ENCODE data around the gene CASP5. TPM values are rescaled to one million over a fixed set of nuclear protein-coding genes. Genes with fewer than 3 reads are reported as not detected.

CASP5 gene
- polyA plus RNA-seq, 3 donors, result 2.3 to 6.4 (median 4.4) TPM

- DNase-seq, result no peak
- Mint-ChIP-seq H3K4me1 (peaks cover 50% of the 10 kb centered on the region), H3K36me3 (peaks cover 48 to 56% of the 10 kb centered on the region in 2 donors), H3K27me3 (ENCODE audit: low read depth in 3 of 3) (no peaks in the 10 kb centered on the region), H3K4me3 (no peak overlapping the region), H3K27ac (peak overlapping the region in 4 of 7 donors; percentile 35 to 62 (median 52)), H3K9me3 (peaks cover 0 to 6% (median 4%) of the 10 kb centered on the region in 7 donors)
- H3K27ac ChIP-seq (ENCODE audit: low read depth in 1 of 2, low read length in 2 of 2), result peak overlapping the region in 1 of 2 donors; percentile 49
- peaks cover 31% of the 10 kb centered on the region for H4K20me1 ChIP-seq (ENCODE audit: insufficient read depth, low read length)
- peaks cover 49 to 53% of the 10 kb centered on the region in 2 donors for H3K36me3 ChIP-seq (replicated peaks in 1 of 2; ENCODE audit: control insufficient read depth in 1 of 2, insufficient read depth in 2 of 2, low read length in 2 of 2)
- TF ChIP-seq, protein P1, sequence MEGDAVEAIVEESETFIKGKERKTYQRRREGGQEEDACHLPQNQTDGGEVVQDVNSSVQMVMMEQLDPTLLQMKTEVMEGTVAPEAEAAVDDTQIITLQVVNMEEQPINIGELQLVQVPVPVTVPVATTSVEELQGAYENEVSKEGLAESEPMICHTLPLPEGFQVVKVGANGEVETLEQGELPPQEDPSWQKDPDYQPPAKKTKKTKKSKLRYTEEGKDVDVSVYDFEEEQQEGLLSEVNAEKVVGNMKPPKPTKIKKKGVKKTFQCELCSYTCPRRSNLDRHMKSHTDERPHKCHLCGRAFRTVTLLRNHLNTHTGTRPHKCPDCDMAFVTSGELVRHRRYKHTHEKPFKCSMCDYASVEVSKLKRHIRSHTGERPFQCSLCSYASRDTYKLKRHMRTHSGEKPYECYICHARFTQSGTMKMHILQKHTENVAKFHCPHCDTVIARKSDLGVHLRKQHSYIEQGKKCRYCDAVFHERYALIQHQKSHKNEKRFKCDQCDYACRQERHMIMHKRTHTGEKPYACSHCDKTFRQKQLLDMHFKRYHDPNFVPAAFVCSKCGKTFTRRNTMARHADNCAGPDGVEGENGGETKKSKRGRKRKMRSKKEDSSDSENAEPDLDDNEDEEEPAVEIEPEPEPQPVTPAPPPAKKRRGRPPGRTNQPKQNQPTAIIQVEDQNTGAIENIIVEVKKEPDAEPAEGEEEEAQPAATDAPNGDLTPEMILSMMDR (IDR thresholded peaks at IDR 0.05), result no peak
- no peak overlapping the region for H3K9ac ChIP-seq (ENCODE audit: insufficient read depth, low read length, poor library complexity, severe bottlenecking)
- WGBS (ENCODE audit: insufficient coverage), result no CpG with 5 or more reads among the region's 1 CpG
- H3K9me3 ChIP-seq (replicated peaks in 1 of 2; ENCODE audit: control insufficient read depth in 1 of 2, insufficient read depth in 1 of 2, low read length in 2 of 2), result no peaks in the 10 kb centered on the region
- no peak overlapping the region for H3K4me3 ChIP-seq (replicated peaks in 1 of 3; ENCODE audit: low read depth in 2 of 3, low read length in 3 of 3)
- H3K4me1 ChIP-seq (ENCODE audit: control insufficient read depth in 1 of 2, insufficient read depth in 2 of 2, low read length in 2 of 2), result peaks cover 42 to 47% of the 10 kb centered on the region in 2 donors
- H2AFZ ChIP-seq (ENCODE audit: insufficient read depth, low read depth, low read length, poor library complexity, severe bottlenecking), result no peak overlapping the region
- intact Hi-C loops (cut with micrococcal nuclease), result no loop called here
- peaks cover 30% of the 10 kb centered on the region for H3K79me2 ChIP-seq (ENCODE audit: insufficient read depth, low read length)
- no peaks in the 10 kb centered on the region for H3K27me3 ChIP-seq (ENCODE audit: control insufficient read depth in 2 of 2, insufficient read depth in 2 of 2, low read length in 2 of 2)
- no peak overlapping the region for H3K4me2 ChIP-seq (replicated peaks; ENCODE audit: extremely low read depth, low read length, poor library complexity, severe bottlenecking)
These were observed 1.4 kb upstream of the CASP5 start for GRCh38 chr11:105024394-105024793.

GRCh38 chr11:105022527-105022926 is 441 bp downstream of the CASP5 start:
- Mint-ChIP-seq H3K9me3 (peaks cover 0 to 7% (median 4%) of the 10 kb centered on the region in 7 donors), H3K4me3 (peak overlapping the region; percentile 66 to 84), H3K27ac (peak overlapping the region; percentile 39 to 87 (median 80)), H3K36me3 (peaks cover 31 to 39% of the 10 kb centered on the region in 2 donors), H3K27me3 (ENCODE audit: low read depth in 3 of 3) (no peaks in the 10 kb centered on the region), H3K4me1 (peaks cover 35% of the 10 kb centered on the region)
- H4K20me1 ChIP-seq (ENCODE audit: insufficient read depth, low read length), result peaks cover 15% of the 10 kb centered on the region
- DNase-seq, result no peak
- TF ChIP-seq, protein P1 (IDR thresholded peaks at IDR 0.05), result no peak
- H3K4me3 ChIP-seq (replicated peaks in 1 of 3; ENCODE audit: low read depth in 2 of 3, low read length in 3 of 3), result peak overlapping the region; percentile 12 to 57 (median 47)
- intact Hi-C loops (cut with micrococcal nuclease), result no loop called here
- peaks cover 12% of the 10 kb centered on the region for H3K79me2 ChIP-seq (ENCODE audit: insufficient read depth, low read length)
- WGBS (ENCODE audit: insufficient coverage), result no CpG with 5 or more reads among the region's 2 CpGs
- no peak overlapping the region for H3K9ac ChIP-seq (ENCODE audit: insufficient read depth, low read length, poor library complexity, severe bottlenecking)
- no peaks in the 10 kb centered on the region for H3K27me3 ChIP-seq (ENCODE audit: control insufficient read depth in 2 of 2, insufficient read depth in 2 of 2, low read length in 2 of 2)
- H3K27ac ChIP-seq (ENCODE audit: low read depth in 1 of 2, low read length in 2 of 2), result peak overlapping the region in 1 of 2 donors; percentile 71
- H3K4me2 ChIP-seq (replicated peaks; ENCODE audit: extremely low read depth, low read length, poor library complexity, severe bottlenecking), result peak overlapping the region; percentile 62
- H3K36me3 ChIP-seq (replicated peaks in 1 of 2; ENCODE audit: control insufficient read depth in 1 of 2, insufficient read depth in 2 of 2, low read length in 2 of 2), result peaks cover 32 to 35% of the 10 kb centered on the region in 2 donors
- no peak overlapping the region for H2AFZ ChIP-seq (ENCODE audit: insufficient read depth, low read depth, low read length, poor library complexity, severe bottlenecking)
- no peaks in the 10 kb centered on the region for H3K9me3 ChIP-seq (replicated peaks in 1 of 2; ENCODE audit: control insufficient read depth in 1 of 2, insufficient read depth in 1 of 2, low read length in 2 of 2)
- peaks cover 26 to 30% of the 10 kb centered on the region in 2 donors for H3K4me1 ChIP-seq (ENCODE audit: control insufficient read depth in 1 of 2, insufficient read depth in 2 of 2, low read length in 2 of 2)

Measured in CD14-positive monocyte (primary cell).